ENCODE measurements around the gene ATG16L1. TPM values are rescaled to one million over a fixed set of nuclear protein-coding genes. Genes with fewer than 3 reads are reported as not detected.

Gene ATG16L1
- total RNA-seq, 1 donor from 2014 or later: 18.3 TPM

DNA sequence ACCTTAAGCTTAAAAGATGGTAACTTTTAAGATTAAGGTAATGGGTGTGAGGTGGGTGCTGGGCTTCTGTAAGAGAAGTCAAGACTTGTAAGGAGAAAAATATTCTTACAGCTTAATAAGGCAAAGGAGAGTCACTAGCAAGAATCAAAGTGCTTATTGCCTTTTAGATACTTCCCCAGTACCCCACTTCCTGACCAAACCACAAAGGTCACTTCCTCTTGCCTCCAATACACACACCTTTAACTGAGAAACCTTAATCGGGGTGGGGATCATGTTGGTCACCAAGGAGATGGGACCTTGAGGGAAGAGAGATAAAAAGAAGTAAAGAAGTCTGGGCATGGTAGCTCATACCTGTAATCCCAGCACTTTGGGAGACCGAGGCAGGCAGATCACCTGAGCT, 10.6 kb upstream of the ATG16L1 start:
- Histone ChIP-seq H3K36me3 (ENCODE audit: control insufficient read depth in 3 of 3, insufficient read depth in 3 of 3, low read length in 3 of 3) (no peaks in the 10 kb centered on the region), H3K4me3 (ENCODE audit: low read length in 3 of 3) (no peak overlapping the region), H3K27me3 (ENCODE audit: control insufficient read depth in 3 of 3, insufficient read depth in 3 of 3, low read length in 3 of 3) (peaks cover 0 to 2% (median 0%) of the 10 kb centered on the region in 3 donors), H3K27ac (ENCODE audit: low read depth, low read length) (no peak overlapping the region), H3K9me3 (ENCODE audit: control insufficient read depth in 3 of 3, low read length in 3 of 3) (no peaks in the 10 kb centered on the region), H3K4me1 (ENCODE audit: control insufficient read depth in 3 of 3, insufficient read depth in 3 of 3, low read length in 3 of 3) (peaks cover 0 to 3% (median 0%) of the 10 kb centered on the region in 3 donors), H3K9ac (ENCODE audit: low read depth in 1 of 3, low read length in 3 of 3) (no peak overlapping the region)

DNA sequence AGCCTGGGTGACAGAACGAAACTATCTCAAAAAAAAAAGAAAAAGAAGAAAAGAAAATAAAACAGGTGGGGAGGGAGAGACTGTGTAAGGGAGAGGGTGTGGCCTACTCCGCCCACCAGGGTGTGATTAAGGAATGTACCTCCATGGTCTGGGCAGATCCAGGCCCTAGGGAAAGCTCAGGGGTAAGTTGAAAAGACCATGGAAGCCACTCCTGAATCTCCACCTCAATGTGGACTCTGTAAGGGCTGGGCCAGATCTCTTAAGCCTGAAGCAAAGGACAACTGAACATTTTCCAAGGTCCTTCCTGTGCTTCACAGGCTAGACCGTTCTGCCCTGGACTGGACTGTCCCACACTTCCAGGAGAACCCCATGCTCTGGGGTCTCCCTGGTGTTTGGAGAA, 9.7 kb upstream of the ATG16L1 start:
- peaks cover 0 to 2% (median 0%) of the 10 kb centered on the region in 3 donors for H3K27me3 ChIP-seq (ENCODE audit: control insufficient read depth in 3 of 3, insufficient read depth in 3 of 3, low read length in 3 of 3)
- H3K9me3 ChIP-seq (ENCODE audit: control insufficient read depth in 3 of 3, low read length in 3 of 3): no peaks in the 10 kb centered on the region
- H3K4me1 ChIP-seq (ENCODE audit: control insufficient read depth in 3 of 3, insufficient read depth in 3 of 3, low read length in 3 of 3): peaks cover 0 to 3% (median 0%) of the 10 kb centered on the region in 3 donors
- no peak overlapping the region for H3K27ac ChIP-seq (ENCODE audit: low read depth, low read length)
- H3K9ac ChIP-seq (ENCODE audit: low read depth in 1 of 3, low read length in 3 of 3): no peak overlapping the region
- H3K36me3 ChIP-seq (ENCODE audit: control insufficient read depth in 3 of 3, insufficient read depth in 3 of 3, low read length in 3 of 3): no peaks in the 10 kb centered on the region
- no peak overlapping the region for H3K4me3 ChIP-seq (ENCODE audit: low read length in 3 of 3)

DNA sequence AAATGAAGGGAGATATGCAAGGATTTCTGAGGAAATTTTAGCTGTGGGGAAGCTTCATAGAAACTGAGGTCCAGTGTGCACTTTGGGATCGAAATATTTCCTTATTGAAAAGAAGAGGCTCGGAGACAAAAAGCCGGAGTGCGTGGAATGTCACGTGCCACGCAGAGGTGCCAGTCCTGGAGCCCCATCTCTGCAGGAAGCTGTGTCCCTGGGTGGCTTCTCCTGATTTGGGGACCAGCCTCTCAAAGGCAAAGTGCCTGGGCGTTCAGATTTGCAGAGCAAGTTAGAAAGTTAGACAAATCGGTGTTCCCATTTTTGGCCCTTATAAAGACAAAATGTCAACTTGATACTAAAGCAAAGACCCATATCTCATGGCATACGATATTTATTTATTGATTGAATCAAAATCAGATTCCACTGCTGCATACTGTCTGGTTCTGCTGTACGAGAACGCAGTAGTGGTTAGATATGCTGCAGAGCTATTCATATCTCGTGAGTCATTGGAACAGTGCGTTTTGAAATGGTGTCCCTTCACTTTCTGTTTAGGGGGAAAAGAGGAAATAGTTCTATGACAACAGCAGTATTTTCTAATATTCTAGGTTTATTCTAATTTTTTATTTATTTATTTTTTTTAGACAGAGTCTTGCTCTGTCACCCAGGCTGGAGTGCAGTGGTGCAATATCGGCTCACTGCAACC, 9.1 kb upstream of the ATG16L1 start:
- Histone ChIP-seq H3K4me3 (ENCODE audit: low read length in 3 of 3) (no peak overlapping the region), H3K36me3 (ENCODE audit: control insufficient read depth in 3 of 3, insufficient read depth in 3 of 3, low read length in 3 of 3) (no peaks in the 10 kb centered on the region), H3K9ac (ENCODE audit: low read depth in 1 of 3, low read length in 3 of 3) (no peak overlapping the region), H3K27ac (ENCODE audit: low read depth, low read length) (no peak overlapping the region), H3K27me3 (ENCODE audit: control insufficient read depth in 3 of 3, insufficient read depth in 3 of 3, low read length in 3 of 3) (peaks cover 0 to 2% (median 0%) of the 10 kb centered on the region in 3 donors), H3K4me1 (ENCODE audit: control insufficient read depth in 3 of 3, insufficient read depth in 3 of 3, low read length in 3 of 3) (peaks cover 0 to 3% (median 0%) of the 10 kb centered on the region in 3 donors), H3K9me3 (ENCODE audit: control insufficient read depth in 3 of 3, low read length in 3 of 3) (no peaks in the 10 kb centered on the region)

DNA sequence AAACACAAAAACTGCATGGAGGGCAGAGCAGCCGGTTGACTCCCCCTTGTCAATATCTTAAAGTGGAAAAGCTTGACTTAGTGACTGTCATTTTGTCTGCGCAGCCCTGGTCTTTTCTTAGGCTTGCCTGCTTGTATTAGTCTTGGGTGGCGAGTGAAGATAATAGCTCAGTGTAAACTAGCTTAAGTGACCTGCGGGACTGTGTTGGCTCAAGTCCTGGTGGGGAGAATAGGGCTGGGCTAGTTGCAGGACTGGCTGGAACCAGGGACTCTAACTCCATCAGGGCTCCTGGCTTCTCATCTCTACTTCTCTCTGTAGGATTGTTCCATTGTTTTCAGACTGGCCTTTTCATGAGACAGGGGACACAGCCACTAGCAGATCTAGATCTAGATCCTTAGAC, 8.1 kb upstream of the ATG16L1 start:
- Histone ChIP-seq H3K9me3 (ENCODE audit: control insufficient read depth in 3 of 3, low read length in 3 of 3) (no peaks in the 10 kb centered on the region), H3K9ac (ENCODE audit: low read depth in 1 of 3, low read length in 3 of 3) (no peak overlapping the region), H3K4me1 (ENCODE audit: control insufficient read depth in 3 of 3, insufficient read depth in 3 of 3, low read length in 3 of 3) (peaks cover 0 to 3% (median 0%) of the 10 kb centered on the region in 3 donors), H3K27ac (ENCODE audit: low read depth, low read length) (no peak overlapping the region), H3K4me3 (ENCODE audit: low read length in 3 of 3) (no peak overlapping the region), H3K27me3 (ENCODE audit: control insufficient read depth in 3 of 3, insufficient read depth in 3 of 3, low read length in 3 of 3) (no peaks in the 10 kb centered on the region), H3K36me3 (ENCODE audit: control insufficient read depth in 3 of 3, insufficient read depth in 3 of 3, low read length in 3 of 3) (no peaks in the 10 kb centered on the region)

DNA sequence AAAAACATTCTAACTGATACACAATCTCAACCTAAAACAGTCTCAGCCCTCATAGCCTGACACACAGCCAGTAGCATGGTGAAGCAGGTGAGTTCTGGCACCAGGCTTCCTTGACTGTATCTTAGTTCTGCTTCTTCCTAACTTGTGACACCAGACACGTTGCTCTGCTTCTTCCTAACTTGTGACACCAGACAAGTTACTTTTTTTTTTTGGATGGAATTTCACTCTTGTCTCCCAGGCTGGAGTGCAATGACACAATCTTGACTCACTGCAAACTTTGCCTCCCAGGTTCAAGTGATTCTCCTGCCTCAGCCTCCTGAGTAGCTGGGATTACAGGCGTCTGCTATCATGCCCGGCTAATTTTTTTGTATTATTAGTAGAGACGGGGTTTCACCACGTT, 6.7 kb upstream of the ATG16L1 start:
- peaks cover 0 to 3% (median 0%) of the 10 kb centered on the region in 3 donors for H3K4me1 ChIP-seq (ENCODE audit: control insufficient read depth in 3 of 3, insufficient read depth in 3 of 3, low read length in 3 of 3)
- H3K9me3 ChIP-seq (ENCODE audit: control insufficient read depth in 3 of 3, low read length in 3 of 3): no peaks in the 10 kb centered on the region
- H3K36me3 ChIP-seq (ENCODE audit: control insufficient read depth in 3 of 3, insufficient read depth in 3 of 3, low read length in 3 of 3): no peaks in the 10 kb centered on the region
- no peak overlapping the region for H3K4me3 ChIP-seq (ENCODE audit: low read length in 3 of 3)
- no peaks in the 10 kb centered on the region for H3K27me3 ChIP-seq (ENCODE audit: control insufficient read depth in 3 of 3, insufficient read depth in 3 of 3, low read length in 3 of 3)
- H3K27ac ChIP-seq (ENCODE audit: low read depth, low read length): no peak overlapping the region
- no peak overlapping the region for H3K9ac ChIP-seq (ENCODE audit: low read depth in 1 of 3, low read length in 3 of 3)

DNA sequence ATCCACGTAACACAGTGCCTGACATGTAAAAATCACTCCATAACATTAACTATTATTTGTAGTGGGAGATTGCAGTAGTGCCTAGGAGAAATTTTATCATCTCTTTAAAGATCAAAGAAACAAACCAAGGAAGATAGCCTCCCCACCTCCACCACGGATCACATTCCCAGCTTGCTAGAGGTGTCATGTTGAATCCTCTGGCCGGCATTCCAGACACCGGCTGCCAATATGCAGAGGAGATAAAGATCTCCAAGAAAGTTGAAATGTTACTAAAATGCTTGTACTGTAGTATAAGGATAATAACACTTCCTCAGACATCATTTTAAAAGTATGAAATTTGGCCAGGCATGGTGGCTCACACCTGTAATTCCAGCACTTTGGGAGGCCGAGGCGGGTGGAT, 6.1 kb upstream of the ATG16L1 start:
- no peaks in the 10 kb centered on the region for H3K36me3 ChIP-seq (ENCODE audit: control insufficient read depth in 3 of 3, insufficient read depth in 3 of 3, low read length in 3 of 3)
- no peak overlapping the region for H3K9ac ChIP-seq (ENCODE audit: low read depth in 1 of 3, low read length in 3 of 3)
- H3K27me3 ChIP-seq (ENCODE audit: control insufficient read depth in 3 of 3, insufficient read depth in 3 of 3, low read length in 3 of 3): no peaks in the 10 kb centered on the region
- no peak overlapping the region for H3K4me3 ChIP-seq (ENCODE audit: low read length in 3 of 3)
- H3K27ac ChIP-seq (ENCODE audit: low read depth, low read length): no peak overlapping the region
- no peaks in the 10 kb centered on the region for H3K9me3 ChIP-seq (ENCODE audit: control insufficient read depth in 3 of 3, low read length in 3 of 3)
- peaks cover 0 to 3% (median 0%) of the 10 kb centered on the region in 3 donors for H3K4me1 ChIP-seq (ENCODE audit: control insufficient read depth in 3 of 3, insufficient read depth in 3 of 3, low read length in 3 of 3)

DNA sequence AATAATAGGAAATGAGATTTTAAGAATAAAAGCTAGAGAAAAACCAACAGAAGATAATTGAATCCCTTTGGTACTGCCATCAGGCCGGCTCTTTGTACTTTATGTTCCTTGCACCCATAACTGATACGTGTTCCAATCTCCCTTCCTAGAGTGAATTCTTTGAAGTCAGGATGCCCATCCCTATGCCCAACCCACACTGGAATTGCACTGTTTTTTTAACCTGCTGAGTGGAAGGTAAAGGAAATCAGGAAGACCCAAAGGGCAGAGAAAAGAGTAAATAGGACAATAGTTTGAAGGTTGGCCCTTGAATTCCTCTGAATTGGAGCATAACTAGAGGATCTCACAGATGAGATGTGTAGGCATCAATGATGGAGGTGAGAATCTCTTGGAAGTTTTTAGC, 4.4 kb upstream of the ATG16L1 start:
- Histone ChIP-seq H3K27ac (ENCODE audit: low read depth, low read length) (no peak overlapping the region), H3K27me3 (ENCODE audit: control insufficient read depth in 3 of 3, insufficient read depth in 3 of 3, low read length in 3 of 3) (no peaks in the 10 kb centered on the region), H3K9ac (ENCODE audit: low read depth in 1 of 3, low read length in 3 of 3) (no peak overlapping the region), H3K4me1 (ENCODE audit: control insufficient read depth in 3 of 3, insufficient read depth in 3 of 3, low read length in 3 of 3) (peaks cover under 1 to 2% (median under 1%) of the 10 kb centered on the region in 3 donors), H3K4me3 (ENCODE audit: low read length in 3 of 3) (no peak overlapping the region), H3K36me3 (ENCODE audit: control insufficient read depth in 3 of 3, insufficient read depth in 3 of 3, low read length in 3 of 3) (no peaks in the 10 kb centered on the region), H3K9me3 (ENCODE audit: control insufficient read depth in 3 of 3, low read length in 3 of 3) (no peaks in the 10 kb centered on the region)

DNA sequence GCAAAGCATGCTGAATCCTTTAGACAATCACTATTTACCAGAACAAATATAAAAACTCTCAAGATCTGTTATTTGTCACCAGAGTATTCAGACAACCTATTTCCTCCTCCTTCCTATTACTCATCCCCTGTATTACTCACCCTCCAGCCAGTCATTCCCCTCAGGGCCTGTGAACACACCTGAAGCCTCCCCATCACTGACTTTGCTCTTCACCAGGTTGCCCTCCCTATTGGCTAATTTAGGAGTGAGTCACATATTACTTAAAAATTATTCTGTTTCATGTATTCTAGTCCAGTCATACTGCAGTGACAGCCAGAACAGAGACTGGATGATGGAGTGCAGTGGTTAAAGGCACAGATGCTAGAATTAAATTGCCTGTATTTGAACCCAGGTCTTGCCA, 3.7 kb upstream of the ATG16L1 start:
- H3K4me1 ChIP-seq (ENCODE audit: control insufficient read depth in 3 of 3, insufficient read depth in 3 of 3, low read length in 3 of 3): peaks cover 6 to 7% (median 7%) of the 10 kb centered on the region in 3 donors
- no peaks in the 10 kb centered on the region for H3K36me3 ChIP-seq (ENCODE audit: control insufficient read depth in 3 of 3, insufficient read depth in 3 of 3, low read length in 3 of 3)
- no peaks in the 10 kb centered on the region for H3K27me3 ChIP-seq (ENCODE audit: control insufficient read depth in 3 of 3, insufficient read depth in 3 of 3, low read length in 3 of 3)
- no peak overlapping the region for H3K4me3 ChIP-seq (ENCODE audit: low read length in 3 of 3)
- H3K9me3 ChIP-seq (ENCODE audit: control insufficient read depth in 3 of 3, low read length in 3 of 3): no peaks in the 10 kb centered on the region
- H3K27ac ChIP-seq (ENCODE audit: low read depth, low read length): no peak overlapping the region
- H3K9ac ChIP-seq (ENCODE audit: low read depth in 1 of 3, low read length in 3 of 3): no peak overlapping the region

DNA sequence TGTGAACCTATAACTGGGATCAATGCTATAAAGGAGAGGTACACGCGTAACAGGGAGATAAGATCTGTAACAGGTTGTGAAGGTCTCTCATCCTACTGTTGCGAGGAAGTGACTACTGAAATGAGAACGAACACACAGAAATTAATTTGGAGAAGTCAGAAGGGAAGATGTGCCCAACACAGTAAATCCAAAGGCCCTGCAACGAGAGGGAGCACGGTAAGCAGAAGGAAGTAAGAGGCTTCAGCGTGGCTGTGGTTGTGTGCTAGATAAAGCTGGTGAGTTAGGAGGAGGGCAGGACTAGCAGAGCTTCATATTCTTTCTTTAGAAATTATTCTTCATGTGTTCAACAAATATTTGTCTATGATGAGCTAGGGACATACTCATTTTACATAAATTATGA, 2.5 kb upstream of the ATG16L1 start:
- Histone ChIP-seq H3K9me3 (ENCODE audit: control insufficient read depth in 3 of 3, low read length in 3 of 3) (no peaks in the 10 kb centered on the region), H3K36me3 (ENCODE audit: control insufficient read depth in 3 of 3, insufficient read depth in 3 of 3, low read length in 3 of 3) (peaks cover 0 to 2% (median 0%) of the 10 kb centered on the region in 3 donors), H3K27me3 (ENCODE audit: control insufficient read depth in 3 of 3, insufficient read depth in 3 of 3, low read length in 3 of 3) (no peaks in the 10 kb centered on the region), H3K4me3 (ENCODE audit: low read length in 3 of 3) (no peak overlapping the region), H3K9ac (ENCODE audit: low read depth in 1 of 3, low read length in 3 of 3) (no peak overlapping the region), H3K27ac (ENCODE audit: low read depth, low read length) (no peak overlapping the region), H3K4me1 (ENCODE audit: control insufficient read depth in 3 of 3, insufficient read depth in 3 of 3, low read length in 3 of 3) (peaks cover 10 to 18% (median 17%) of the 10 kb centered on the region in 3 donors)

DNA sequence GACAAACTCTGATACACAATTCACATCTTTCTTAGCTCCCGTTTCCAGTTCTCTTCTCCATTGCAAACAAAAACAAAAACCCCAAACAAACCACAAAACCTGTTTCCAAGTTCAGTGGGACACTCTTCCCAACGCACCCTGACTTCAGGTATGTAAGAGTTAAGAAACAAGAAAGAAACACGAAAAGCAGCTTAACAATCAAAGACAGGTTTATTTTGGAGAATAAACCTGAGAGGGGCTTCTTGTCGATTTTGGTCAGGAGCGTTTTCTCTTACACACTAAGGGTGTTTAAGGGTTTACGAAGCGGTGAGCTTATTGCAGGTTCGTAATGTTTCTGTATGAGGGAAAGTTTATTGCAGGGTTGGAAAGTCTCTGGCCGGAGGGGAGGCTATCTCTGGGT, 905 bp upstream of the ATG16L1 start:
- Histone ChIP-seq H3K27ac (ENCODE audit: low read depth, low read length) (no peak overlapping the region), H3K9me3 (ENCODE audit: control insufficient read depth in 3 of 3, low read length in 3 of 3) (no peaks in the 10 kb centered on the region), H3K27me3 (ENCODE audit: control insufficient read depth in 3 of 3, insufficient read depth in 3 of 3, low read length in 3 of 3) (no peaks in the 10 kb centered on the region), H3K4me3 (ENCODE audit: low read length in 3 of 3) (no peak overlapping the region), H3K36me3 (ENCODE audit: control insufficient read depth in 3 of 3, insufficient read depth in 3 of 3, low read length in 3 of 3) (peaks cover 0 to 7% (median 0%) of the 10 kb centered on the region in 3 donors), H3K9ac (ENCODE audit: low read depth in 1 of 3, low read length in 3 of 3) (no peak overlapping the region), H3K4me1 (ENCODE audit: control insufficient read depth in 3 of 3, insufficient read depth in 3 of 3, low read length in 3 of 3) (peaks cover 11 to 21% (median 17%) of the 10 kb centered on the region in 3 donors)

Data from skeletal muscle tissue (tissue), 4 donors.